GM19043 (cell line): ENCODE measurements around the gene CYP2A13.
"Not testable (repeated sequence)": the region's sequence is repeated elsewhere in the genome, so short reads cannot be mapped to it uniquely, and the experiment has no call there.

Experiments
- ATAC-seq: cut with Tn5 transposase; IDR thresholded peaks from one replicate; pipeline ENCODE4 v1.9.1; 2021; ENCODE audit warnings: low read depth; ENCODE audit not compliant: unreplicated experiment

CYP2A13 gene

GRCh38 chr19:41116261-41116660 is 28.0 kb downstream of the CYP2A13 start:
- no peak for ATAC-seq

GRCh38 chr19:41120929-41121911 is 33.0 kb downstream of the CYP2A13 start:
- ATAC-seq, result not testable (repeated sequence)

GRCh38 chr19:41122846-41123245 is 34.6 kb downstream of the CYP2A13 start:
- not testable (repeated sequence) for ATAC-seq

- ATAC-seq, result no peak
These were observed 35.6 kb downstream of the CYP2A13 start for GRCh38 chr19:41123716-41124294.

GRCh38 chr19:41126765-41127203 is 38.5 kb downstream of the CYP2A13 start:
- ATAC-seq, result not testable (repeated sequence)

- not testable (repeated sequence) for ATAC-seq
These were observed 39.1 kb downstream of the CYP2A13 start for GRCh38 chr19:41127362-41127761.

GRCh38 chr19:41127801-41128300 is 39.6 kb downstream of the CYP2A13 start:
- ATAC-seq, result not testable (repeated sequence)

GRCh38 chr19:41128692-41129091 is 40.4 kb downstream of the CYP2A13 start:
- ATAC-seq, result no peak

- no peak for ATAC-seq
These were observed 42.9 kb downstream of the CYP2A13 start for GRCh38 chr19:41131186-41131585.

- ATAC-seq, result no peak
These were observed 45.0 kb downstream of the CYP2A13 start for GRCh38 chr19:41133260-41133659.

- no peak for ATAC-seq
These were observed 46.4 kb downstream of the CYP2A13 start for GRCh38 chr19:41134616-41135015.

GRCh38 chr19:41135390-41136384 is 47.4 kb downstream of the CYP2A13 start:
- not testable (repeated sequence) for ATAC-seq

GRCh38 chr19:41136636-41137455 is 48.6 kb downstream of the CYP2A13 start:
- ATAC-seq, result no peak

GRCh38 chr19:41144403-41144802 is 56.2 kb downstream of the CYP2A13 start:
- no peak for ATAC-seq
